Neural cell (in vitro differentiated cells): Measurements from ENCODE around the gene PIEZO1. TPM values are rescaled to one million over a fixed set of nuclear protein-coding genes. Genes with fewer than 3 reads are reported as not detected.

Source experiments
- H2AFZ ChIP-seq: fragments of 200-600, 300-800 bp; sonication (generic), shearing (Covaris generic); 2 replicates; pipeline ENCODE4 v1.6.0; 2014; ENCODE audit warnings: low read depth, mild to moderate bottlenecking, antibody characterized with exemption, low read length, moderate library complexity
- H3F3A ChIP-seq: fragments of 200-600 bp; shearing (Covaris generic); 2 replicates; pipeline ENCODE4 v1.6.1; 2016; ENCODE audit warnings: mild to moderate bottlenecking, moderate library complexity, mixed read lengths, antibody characterized with exemption, low read length; ENCODE audit not compliant: insufficient read depth, poor library complexity, severe bottlenecking
- H3K27ac ChIP-seq: fragments of 200-600, 300-800 bp; sonication (generic), shearing (Covaris generic); 2 replicates; pipeline ENCODE4 v1.5.1; 2014; ENCODE audit warnings: mild to moderate bottlenecking, low read length, moderate library complexity
- H3K27me3 ChIP-seq: fragments of 300-800, 200-600 bp; sonication (generic), shearing (Covaris generic); 2 replicates; pipeline ENCODE4 v1.6.0; 2014; ENCODE audit warnings: mild to moderate bottlenecking, low read depth, low read length, moderate library complexity; ENCODE audit not compliant: insufficient read depth
- H3K36me3 ChIP-seq: fragments of 300-800, 200-600 bp; sonication (generic), shearing (Covaris generic); 2 replicates; pipeline ENCODE4 v1.5.1; 2014; ENCODE audit warnings: mild to moderate bottlenecking, antibody characterized with exemption, low read length, moderate library complexity; ENCODE audit not compliant: insufficient read depth
- H3K4me2 ChIP-seq: fragments of 300-800, 200-600 bp; sonication (generic), shearing (Covaris generic); 2 replicates; pipeline ENCODE4 v1.6.0; 2014; ENCODE audit warnings: mild to moderate bottlenecking, low read length
- H3K4me3 ChIP-seq: fragments of 300-800, 200-600 bp; sonication (generic), shearing (Covaris generic); 2 replicates; pipeline ENCODE4 v1.5.1; 2014; ENCODE audit warnings: mild to moderate bottlenecking, low read length, moderate library complexity
- H3K79me2 ChIP-seq: fragments of 200-600 bp; shearing (Covaris generic); replicated peaks from 2 replicates; pipeline ENCODE4 v1.6.0; 2014; ENCODE audit warnings: mild to moderate bottlenecking, low read length, moderate library complexity; ENCODE audit not compliant: insufficient read depth
- H3K9ac ChIP-seq: fragments of 300-800, 200-600 bp; sonication (generic), shearing (Covaris generic); 2 replicates; pipeline ENCODE4 v1.6.1; 2016; ENCODE audit warnings: mild to moderate bottlenecking, low read length, mixed read lengths
- H3K9me2 ChIP-seq: fragments of 200-600 bp; shearing (Covaris generic); 2 replicates; pipeline ENCODE4 v1.6.1; 2016; ENCODE audit warnings: mild to moderate bottlenecking, low read length, mixed read lengths; ENCODE audit not compliant: insufficient read depth
- H3K9me3 ChIP-seq: fragments of 200-600, 300-800 bp; sonication (generic), shearing (Covaris generic); 2 replicates; pipeline ENCODE4 v1.6.1; 2016; ENCODE audit warnings: mild to moderate bottlenecking, mixed run types, low read length, moderate library complexity, mixed read lengths
- H4K20me1 ChIP-seq: fragments of 200-600 bp; shearing (Covaris generic); 2 replicates; pipeline ENCODE4 v1.6.1; 2016; ENCODE audit warnings: mild to moderate bottlenecking, mixed run types; ENCODE audit not compliant: insufficient read depth
- EP300 ChIP-seq: fragments of 450-650 bp; conservative IDR thresholded peaks from 2 replicates; pipeline ENCODE4 v1.6.1; 2014; ENCODE audit warnings: antibody characterized with exemption, mild to moderate bottlenecking, moderate library complexity; ENCODE audit not compliant: poor library complexity, severe bottlenecking
- EZH2 ChIP-seq: fragments of 200-600, 300-800 bp; shearing (Covaris generic), sonication (generic); IDR thresholded peaks from 2 replicates; pipeline ENCODE4 v1.6.1; 2014; ENCODE audit warnings: antibody characterized with exemption, low read length, borderline replicate concordance, mild to moderate bottlenecking; ENCODE audit not compliant: insufficient read depth, poor library complexity, severe bottlenecking
- MXI1 ChIP-seq: fragments of 450-650 bp; conservative IDR thresholded peaks from 2 replicates; pipeline ENCODE4 v1.6.1; 2014; ENCODE audit warnings: antibody characterized with exemption, mild to moderate bottlenecking; ENCODE audit not compliant: poor library complexity, severe bottlenecking
- POLR2AphosphoS5 ChIP-seq: IDR thresholded peaks from 2 replicates; pipeline ENCODE4 v1.6.1; 2012
- RAD21 ChIP-seq: fragments of 450-650 bp; conservative IDR thresholded peaks from 2 replicates; pipeline ENCODE4 v1.6.1; 2014; ENCODE audit warnings: antibody characterized with exemption, mild to moderate bottlenecking, moderate library complexity
- SMC3 ChIP-seq: fragments of 450-650 bp; conservative IDR thresholded peaks from 2 replicates; pipeline ENCODE4 v1.6.1; 2014; ENCODE audit warnings: antibody characterized with exemption, mild to moderate bottlenecking, moderate library complexity; ENCODE audit not compliant: poor library complexity
- TAF1 ChIP-seq: IDR thresholded peaks from 2 replicates; pipeline ENCODE4 v1.6.1; 2012; ENCODE audit warnings: low read depth
- polyA plus RNA-seq: library from polyadenylated mRNA; depleted of rRNA; stranded (reverse); fragments of >200 nt; gene quantifications from 2 replicates; pipeline ENCODE4 v1.2.3, GENCODE V29; 2014
- TF ChIP-seq, protein P1 (sequence below): fragments of 450-650 bp; IDR thresholded peaks from 2 replicates; pipeline ENCODE4 v1.5.1; 2014; ENCODE audit warnings: antibody characterized with exemption, mild to moderate bottlenecking, moderate library complexity; ENCODE audit not compliant: poor library complexity, severe bottlenecking
- TF ChIP-seq, protein P2 (sequence below): IDR thresholded peaks from 2 replicates; pipeline ENCODE4 v1.6.1; 2012; ENCODE audit warnings: borderline replicate concordance

The PIEZO1 gene
- polyA plus RNA-seq, 1 donor from 2014 or later: not detected

DNA sequence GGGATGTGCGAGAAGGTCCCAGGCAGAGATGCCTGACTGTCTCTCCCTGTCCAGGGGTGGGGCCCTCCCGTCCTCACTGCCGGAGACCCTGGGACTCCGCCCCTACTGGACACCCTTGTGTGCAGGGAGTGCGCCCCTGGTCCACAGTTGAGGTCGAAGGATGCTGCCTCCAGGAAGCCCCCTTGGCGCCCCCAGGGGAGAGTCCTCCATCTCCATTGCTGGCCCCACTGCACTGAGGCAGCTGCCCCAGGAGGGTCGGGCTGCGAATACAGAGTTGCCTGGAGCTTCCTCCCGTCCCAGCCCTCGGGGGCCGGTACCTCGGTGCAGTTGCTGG lies 52.1 kb downstream of the PIEZO1 start:
- H3K9me3 ChIP-seq: no peaks in the 10 kb centered on the region
- no peaks in the 10 kb centered on the region for H3F3A ChIP-seq
- TF ChIP-seq RAD21 (no peak), POLR2AphosphoS5 (no peak), MXI1 (no peak), SMC3 (no peak), EP300 (no peak), TAF1 (no peak), EZH2 (no peak)
- TF ChIP-seq, protein P1, sequence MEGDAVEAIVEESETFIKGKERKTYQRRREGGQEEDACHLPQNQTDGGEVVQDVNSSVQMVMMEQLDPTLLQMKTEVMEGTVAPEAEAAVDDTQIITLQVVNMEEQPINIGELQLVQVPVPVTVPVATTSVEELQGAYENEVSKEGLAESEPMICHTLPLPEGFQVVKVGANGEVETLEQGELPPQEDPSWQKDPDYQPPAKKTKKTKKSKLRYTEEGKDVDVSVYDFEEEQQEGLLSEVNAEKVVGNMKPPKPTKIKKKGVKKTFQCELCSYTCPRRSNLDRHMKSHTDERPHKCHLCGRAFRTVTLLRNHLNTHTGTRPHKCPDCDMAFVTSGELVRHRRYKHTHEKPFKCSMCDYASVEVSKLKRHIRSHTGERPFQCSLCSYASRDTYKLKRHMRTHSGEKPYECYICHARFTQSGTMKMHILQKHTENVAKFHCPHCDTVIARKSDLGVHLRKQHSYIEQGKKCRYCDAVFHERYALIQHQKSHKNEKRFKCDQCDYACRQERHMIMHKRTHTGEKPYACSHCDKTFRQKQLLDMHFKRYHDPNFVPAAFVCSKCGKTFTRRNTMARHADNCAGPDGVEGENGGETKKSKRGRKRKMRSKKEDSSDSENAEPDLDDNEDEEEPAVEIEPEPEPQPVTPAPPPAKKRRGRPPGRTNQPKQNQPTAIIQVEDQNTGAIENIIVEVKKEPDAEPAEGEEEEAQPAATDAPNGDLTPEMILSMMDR: no peak
- TF ChIP-seq, protein P2, sequence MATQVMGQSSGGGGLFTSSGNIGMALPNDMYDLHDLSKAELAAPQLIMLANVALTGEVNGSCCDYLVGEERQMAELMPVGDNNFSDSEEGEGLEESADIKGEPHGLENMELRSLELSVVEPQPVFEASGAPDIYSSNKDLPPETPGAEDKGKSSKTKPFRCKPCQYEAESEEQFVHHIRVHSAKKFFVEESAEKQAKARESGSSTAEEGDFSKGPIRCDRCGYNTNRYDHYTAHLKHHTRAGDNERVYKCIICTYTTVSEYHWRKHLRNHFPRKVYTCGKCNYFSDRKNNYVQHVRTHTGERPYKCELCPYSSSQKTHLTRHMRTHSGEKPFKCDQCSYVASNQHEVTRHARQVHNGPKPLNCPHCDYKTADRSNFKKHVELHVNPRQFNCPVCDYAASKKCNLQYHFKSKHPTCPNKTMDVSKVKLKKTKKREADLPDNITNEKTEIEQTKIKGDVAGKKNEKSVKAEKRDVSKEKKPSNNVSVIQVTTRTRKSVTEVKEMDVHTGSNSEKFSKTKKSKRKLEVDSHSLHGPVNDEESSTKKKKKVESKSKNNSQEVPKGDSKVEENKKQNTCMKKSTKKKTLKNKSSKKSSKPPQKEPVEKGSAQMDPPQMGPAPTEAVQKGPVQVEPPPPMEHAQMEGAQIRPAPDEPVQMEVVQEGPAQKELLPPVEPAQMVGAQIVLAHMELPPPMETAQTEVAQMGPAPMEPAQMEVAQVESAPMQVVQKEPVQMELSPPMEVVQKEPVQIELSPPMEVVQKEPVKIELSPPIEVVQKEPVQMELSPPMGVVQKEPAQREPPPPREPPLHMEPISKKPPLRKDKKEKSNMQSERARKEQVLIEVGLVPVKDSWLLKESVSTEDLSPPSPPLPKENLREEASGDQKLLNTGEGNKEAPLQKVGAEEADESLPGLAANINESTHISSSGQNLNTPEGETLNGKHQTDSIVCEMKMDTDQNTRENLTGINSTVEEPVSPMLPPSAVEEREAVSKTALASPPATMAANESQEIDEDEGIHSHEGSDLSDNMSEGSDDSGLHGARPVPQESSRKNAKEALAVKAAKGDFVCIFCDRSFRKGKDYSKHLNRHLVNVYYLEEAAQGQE: no peak
- no peaks in the 10 kb centered on the region for H4K20me1 ChIP-seq
- no peak overlapping the region for H2AFZ ChIP-seq
- no peaks in the 10 kb centered on the region for H3K79me2 ChIP-seq
- no peak overlapping the region for H3K9ac ChIP-seq
- no peaks in the 10 kb centered on the region for H3K36me3 ChIP-seq
- H3K27ac ChIP-seq: no peak overlapping the region
- no peaks in the 10 kb centered on the region for H3K9me2 ChIP-seq
- no peak overlapping the region for H3K4me2 ChIP-seq
- no peaks in the 10 kb centered on the region for H3K27me3 ChIP-seq
- no peak overlapping the region for H3K4me3 ChIP-seq

DNA sequence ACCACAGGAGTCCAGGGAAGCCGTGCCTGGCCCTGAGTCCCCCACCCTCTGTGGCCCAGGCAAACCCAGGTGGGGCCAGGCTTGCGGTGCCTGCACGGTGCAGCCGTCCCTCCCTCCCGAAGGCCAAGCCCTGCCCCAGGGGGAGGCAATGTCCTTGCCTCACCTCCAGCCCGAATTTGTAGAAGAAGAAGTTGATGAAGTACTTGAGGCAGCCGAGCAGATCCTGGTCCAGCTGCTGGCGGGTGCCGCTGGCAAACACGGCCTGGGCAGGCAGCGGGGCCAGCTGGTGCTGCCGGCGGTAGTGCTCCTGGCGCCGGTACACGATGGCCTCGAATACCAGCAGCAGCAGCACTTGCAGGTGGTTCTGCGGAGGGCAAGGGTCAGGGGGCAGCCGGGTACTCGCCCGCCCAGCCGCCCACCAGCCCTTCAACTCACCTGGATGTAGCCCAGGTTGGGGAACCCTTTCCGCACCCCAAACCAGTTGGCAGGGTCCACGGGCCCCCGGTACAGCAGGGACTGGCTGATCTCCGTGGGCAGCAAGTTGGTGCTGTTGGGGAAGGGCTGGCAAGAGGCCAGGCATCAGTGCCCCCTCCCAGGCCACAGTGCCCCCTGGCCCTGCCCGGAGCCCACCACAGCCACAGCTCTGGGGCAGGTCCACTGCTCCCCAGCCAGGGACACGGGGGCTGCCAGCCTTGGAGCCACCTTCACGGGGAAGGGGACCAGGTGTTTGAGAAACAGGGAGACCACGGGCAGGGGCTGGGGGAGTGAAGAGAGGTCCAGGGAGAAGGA lies 52.7 kb downstream of the PIEZO1 start:
- Histone ChIP-seq H3K9ac (no peak overlapping the region), H3K27me3 (no peaks in the 10 kb centered on the region), H3K27ac (no peak overlapping the region), H3K9me3 (no peaks in the 10 kb centered on the region), H3F3A (no peaks in the 10 kb centered on the region), H3K36me3 (no peaks in the 10 kb centered on the region), H3K79me2 (no peaks in the 10 kb centered on the region), H3K4me2 (no peak overlapping the region), H3K4me3 (no peak overlapping the region), H4K20me1 (no peaks in the 10 kb centered on the region), H2AFZ (no peak overlapping the region), H3K9me2 (no peaks in the 10 kb centered on the region)
- TF ChIP-seq RAD21 (no peak), POLR2AphosphoS5 (no peak), EZH2 (no peak), MXI1 (no peak), SMC3 (no peak)
- TF ChIP-seq, protein P2: no peak
- TF ChIP-seq, protein P1: no peak
